Gastroesophageal sphincter (tissue), 4 donors: Measurements from ENCODE around the gene ING5. TPM values are rescaled to one million over a fixed set of nuclear protein-coding genes. Genes with fewer than 3 reads are reported as not detected.

Experiments used
- ATAC-seq: fragments of 150-250 bp; one replicate; pipeline ENCODE4 v1.9.1; 2016; ENCODE audit warnings: mild to moderate bottlenecking, moderate library complexity
- H3K27ac ChIP-seq, 4 donors: fragments of 200-600 bp; sonication (generic) in 3 of 4; 1 replicate in 3 of 4; 2 replicates in 1 of 4; pipeline ENCODE4 v1.5.1; 2016 to 2019
- H3K27me3 ChIP-seq: fragments of 200-600 bp; sonication (generic); one replicate; pipeline ENCODE4 v1.5.1; 2019
- H3K36me3 ChIP-seq, 2 donors: fragments of 200-600 bp; sonication (generic); one replicate each; pipeline ENCODE4 v1.5.1; 2019; ENCODE audit warnings: control low read depth in 1 of 2
- H3K4me1 ChIP-seq, 3 donors: fragments of 200-600 bp; sonication (generic); 1 replicate in 2 of 3; 2 replicates in 1 of 3; pipeline ENCODE4 v1.5.1; 2016 to 2019; ENCODE audit warnings: control low read depth in 2 of 3
- H3K4me3 ChIP-seq, 2 donors: fragments of 200-600 bp; sonication (generic); one replicate each; pipeline ENCODE4 v1.5.1; 2019; ENCODE audit warnings: mild to moderate bottlenecking in 1 of 2, moderate library complexity in 1 of 2
- H3K9me3 ChIP-seq, 3 donors: fragments of 200-600 bp; sonication (generic); one replicate each; pipeline ENCODE4 v1.5.1; 2017 to 2019; ENCODE audit warnings: control low read depth in 2 of 3
- EP300 ChIP-seq: sonication (generic); formaldehyde crosslinking; IDR thresholded peaks from one replicate; pipeline ENCODE4 v1.6.1; 2017; ENCODE audit warnings: antibody characterized with exemption, mild to moderate bottlenecking
- POLR2A ChIP-seq, 2 donors: fragments of 450-650 bp; IDR thresholded peaks; one replicate each; pipeline ENCODE4 v1.6.1; 2017; ENCODE audit warnings: antibody characterized with exemption in 2 of 2, mild to moderate bottlenecking in 2 of 2, moderate library complexity in 1 of 2
- POLR2AphosphoS5 ChIP-seq: sonication (generic); formaldehyde crosslinking; IDR thresholded peaks from one replicate; pipeline ENCODE4 v1.6.1; 2017; ENCODE audit warnings: antibody characterized with exemption
- WGBS, 2 donors: methylation state at CpG; one replicate each; pipeline ENCODE4 v1.1.5; 2018; ENCODE audit warnings: low coverage in 1 of 2; 5-methylcytosine and 5-hydroxymethylcytosine counted together
- total RNA-seq, 4 donors: library from RNA; depleted of rRNA; stranded (reverse); fragments of >200 nt; gene quantifications; one replicate each; pipeline ENCODE4 v1.1.0, GENCODE V29; 2016
- TF ChIP-seq, protein P1 (sequence below), 4 experiments: fragments of 200-600 bp in 2 of 4; fragments of 450-650 bp in 2 of 4; sonication (generic) in 1 of 4; IDR thresholded peaks; one replicate each; pipeline ENCODE4 v1.5.1; 2017 to 2019; ENCODE audit warnings: antibody characterized with exemption in 4 of 4, mild to moderate bottlenecking in 2 of 4, moderate library complexity in 2 of 4

The ING5 gene
- total RNA-seq, 4 donors from 2014 or later = 18.0 to 46.7 (median 35.5) TPM

DNA sequence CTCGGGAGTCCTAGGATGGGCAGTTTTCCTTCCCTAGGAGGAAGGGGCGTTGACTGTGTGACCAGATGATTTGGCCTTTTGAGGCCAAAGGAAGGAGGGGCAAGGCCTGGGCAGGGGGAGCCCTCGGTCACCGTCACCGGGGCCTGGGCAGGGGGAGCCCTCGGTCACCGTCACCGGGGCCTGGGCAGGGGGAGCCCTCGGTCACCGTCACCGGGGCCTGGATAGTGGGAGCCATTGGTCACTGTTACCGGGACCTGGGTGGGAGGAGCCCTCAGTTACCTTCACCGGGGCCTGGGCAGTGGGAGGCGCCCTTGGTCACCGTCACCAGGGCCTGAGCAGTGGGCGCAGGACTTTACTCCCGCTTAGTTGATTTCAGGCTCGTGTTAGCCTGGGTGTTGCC lies 49.9 kb downstream of the ING5 start:
- Histone ChIP-seq H3K4me3 (no peak overlapping the region), H3K36me3 (peaks cover 0 to 98% of the 10 kb centered on the region in 2 donors), H3K4me1 (no peaks in the 10 kb centered on the region), H3K27me3 (no peaks in the 10 kb centered on the region), H3K9me3 (no peaks in the 10 kb centered on the region), H3K27ac (no peak overlapping the region)
- 100% methylated on average over 1 of the region's 18 CpGs; no CpG with 5 or more reads in 1 of the 2 donors for WGBS, 2 donors
- TF ChIP-seq POLR2AphosphoS5 = no peak
- TF ChIP-seq EP300 = no peak
- TF ChIP-seq, protein P1, sequence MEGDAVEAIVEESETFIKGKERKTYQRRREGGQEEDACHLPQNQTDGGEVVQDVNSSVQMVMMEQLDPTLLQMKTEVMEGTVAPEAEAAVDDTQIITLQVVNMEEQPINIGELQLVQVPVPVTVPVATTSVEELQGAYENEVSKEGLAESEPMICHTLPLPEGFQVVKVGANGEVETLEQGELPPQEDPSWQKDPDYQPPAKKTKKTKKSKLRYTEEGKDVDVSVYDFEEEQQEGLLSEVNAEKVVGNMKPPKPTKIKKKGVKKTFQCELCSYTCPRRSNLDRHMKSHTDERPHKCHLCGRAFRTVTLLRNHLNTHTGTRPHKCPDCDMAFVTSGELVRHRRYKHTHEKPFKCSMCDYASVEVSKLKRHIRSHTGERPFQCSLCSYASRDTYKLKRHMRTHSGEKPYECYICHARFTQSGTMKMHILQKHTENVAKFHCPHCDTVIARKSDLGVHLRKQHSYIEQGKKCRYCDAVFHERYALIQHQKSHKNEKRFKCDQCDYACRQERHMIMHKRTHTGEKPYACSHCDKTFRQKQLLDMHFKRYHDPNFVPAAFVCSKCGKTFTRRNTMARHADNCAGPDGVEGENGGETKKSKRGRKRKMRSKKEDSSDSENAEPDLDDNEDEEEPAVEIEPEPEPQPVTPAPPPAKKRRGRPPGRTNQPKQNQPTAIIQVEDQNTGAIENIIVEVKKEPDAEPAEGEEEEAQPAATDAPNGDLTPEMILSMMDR (IDR thresholded peaks at IDR 0.05) = no peak
- no peak for TF ChIP-seq POLR2A (IDR thresholded peaks at IDR 0.05)
- no peak for ATAC-seq

DNA sequence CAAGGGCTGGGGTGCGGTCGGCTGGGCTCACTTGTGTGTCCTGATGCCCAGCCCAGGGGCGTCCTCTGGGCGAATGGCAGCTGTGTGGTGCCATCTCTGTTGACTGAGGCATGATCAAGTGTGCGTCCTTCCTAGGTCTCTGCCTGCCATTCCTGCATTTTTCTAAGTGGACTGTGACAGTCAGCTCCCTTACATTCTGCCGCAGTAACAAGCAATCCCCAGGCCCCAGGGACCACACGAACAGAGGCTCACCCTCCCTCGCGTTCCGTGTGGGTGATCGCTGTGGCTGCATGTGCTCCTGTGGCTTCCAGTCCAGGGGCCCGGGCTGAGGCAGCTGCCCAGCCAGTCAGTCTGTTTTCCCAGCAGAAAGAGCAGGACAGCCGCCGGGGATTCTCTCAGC lies 50.4 kb downstream of the ING5 start:
- 100% methylated on average over 1 to 3 of the region's 14 CpGs for WGBS, 2 donors
- ATAC-seq = no peak
- TF ChIP-seq, protein P1 (IDR thresholded peaks at IDR 0.05) = no peak
- TF ChIP-seq POLR2A (IDR thresholded peaks at IDR 0.05) (no peak), EP300 (no peak), POLR2AphosphoS5 (no peak)
- no peak overlapping the region for H3K27ac ChIP-seq
- H3K27me3 ChIP-seq = no peaks in the 10 kb centered on the region
- H3K4me1 ChIP-seq = no peaks in the 10 kb centered on the region
- H3K4me3 ChIP-seq = no peak overlapping the region
- H3K9me3 ChIP-seq = no peaks in the 10 kb centered on the region
- H3K36me3 ChIP-seq = peaks cover 0 to 98% of the 10 kb centered on the region in 2 donors

GRCh38 chr2:241752689-241753276 lies 50.9 kb downstream of the ING5 start:
- Histone ChIP-seq H3K4me1 (no peaks in the 10 kb centered on the region), H3K9me3 (no peaks in the 10 kb centered on the region), H3K4me3 (no peak overlapping the region), H3K27ac (no peak overlapping the region), H3K27me3 (no peaks in the 10 kb centered on the region), H3K36me3 (peaks cover 0 to 98% of the 10 kb centered on the region in 2 donors)
- ATAC-seq = no peak
- 80 to 100% methylated on average over 2 to 6 of the region's 21 CpGs for WGBS, 2 donors
- no peak for TF ChIP-seq POLR2A (IDR thresholded peaks at IDR 0.05)
- no peak for TF ChIP-seq POLR2AphosphoS5
- no peak for TF ChIP-seq EP300
- TF ChIP-seq, protein P1 (IDR thresholded peaks at IDR 0.05) = no peak

DNA sequence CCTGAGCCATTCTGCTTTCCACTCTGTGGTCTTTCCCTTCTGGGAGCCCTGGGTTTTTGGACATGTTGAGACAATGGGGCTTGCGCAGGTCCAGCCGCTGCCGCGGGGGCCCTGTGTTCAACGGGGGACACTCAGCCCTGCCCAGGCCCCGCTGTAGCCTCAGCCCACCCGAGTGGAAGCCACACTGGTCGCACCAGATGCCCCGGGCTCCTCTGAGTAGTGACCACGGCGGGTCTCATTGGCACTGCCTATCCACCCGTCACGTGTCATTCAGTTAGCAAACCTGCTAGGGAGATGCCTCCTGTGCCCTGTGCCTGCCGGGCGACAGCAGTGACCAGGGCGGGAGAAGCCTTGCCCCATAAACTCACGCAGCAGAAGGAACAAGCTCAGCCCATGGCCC lies 51.7 kb downstream of the ING5 start:
- peaks cover 0 to 98% of the 10 kb centered on the region in 2 donors for H3K36me3 ChIP-seq
- 100% methylated on average over 4 of the region's 17 CpGs; no CpG with 5 or more reads in 1 of the 2 donors for WGBS, 2 donors
- no peak for ATAC-seq

More for the DNA sequence above, 51.7 kb downstream of the ING5 start:
- H3K4me3 ChIP-seq = no peak overlapping the region
- H3K4me1 ChIP-seq = no peaks in the 10 kb centered on the region
- no peak overlapping the region for H3K27ac ChIP-seq
- H3K27me3 ChIP-seq = no peaks in the 10 kb centered on the region
- no peaks in the 10 kb centered on the region for H3K9me3 ChIP-seq
- TF ChIP-seq, protein P1 (IDR thresholded peaks at IDR 0.05) = no peak
- TF ChIP-seq POLR2AphosphoS5 (no peak), POLR2A (IDR thresholded peaks at IDR 0.05) (no peak), EP300 (no peak)
